ENCODE measurements around the gene ELMOD1. TPM values are rescaled to one million over a fixed set of nuclear protein-coding genes. Genes with fewer than 3 reads are reported as not detected.

The ELMOD1 gene
- total RNA-seq, 4 donors from 2014 or later = 0.66 to 2.7 TPM; not detected in 2

GRCh38 chr11:107653076-107653475, 62.1 kb downstream of the ELMOD1 start:
- WGBS, 2 donors (ENCODE audit: low coverage in 1 of 2) = 75 to 88% methylated on average over 1 of the region's 1 CpG
- H3K27ac ChIP-seq = no peak overlapping the region
- no peak for ATAC-seq
- no peak for TF ChIP-seq POLR2A (IDR thresholded peaks at IDR 0.05)
- no peak for TF ChIP-seq POLR2AphosphoS5 (IDR thresholded peaks at IDR 0.05)
- TF ChIP-seq EP300 (IDR thresholded peaks at IDR 0.05) = no peak
- no peak for TF ChIP-seq CTCF (IDR thresholded peaks at IDR 0.05)
- no peak overlapping the region for H3K4me3 ChIP-seq
- peaks cover 3% of the 10 kb centered on the region for H3K27me3 ChIP-seq
- no peaks in the 10 kb centered on the region for H3K9me3 ChIP-seq
- H3K4me1 ChIP-seq = no peaks in the 10 kb centered on the region
- no peaks in the 10 kb centered on the region for H3K36me3 ChIP-seq

GRCh38 chr11:107655602-107656001, 64.7 kb downstream of the ELMOD1 start:
- no peak for TF ChIP-seq CTCF (IDR thresholded peaks at IDR 0.05)
- TF ChIP-seq POLR2A (IDR thresholded peaks at IDR 0.05) = no peak
- peaks cover 3% of the 10 kb centered on the region for H3K27me3 ChIP-seq
- WGBS, 2 donors (ENCODE audit: low coverage in 1 of 2) = 62 to 64% methylated on average over 4 of the region's 4 CpGs
- H3K9me3 ChIP-seq = no peaks in the 10 kb centered on the region
- ATAC-seq = no peak
- no peak overlapping the region for H3K4me3 ChIP-seq
- no peaks in the 10 kb centered on the region for H3K4me1 ChIP-seq
- no peaks in the 10 kb centered on the region for H3K36me3 ChIP-seq
- H3K27ac ChIP-seq = no peak overlapping the region

DNA sequence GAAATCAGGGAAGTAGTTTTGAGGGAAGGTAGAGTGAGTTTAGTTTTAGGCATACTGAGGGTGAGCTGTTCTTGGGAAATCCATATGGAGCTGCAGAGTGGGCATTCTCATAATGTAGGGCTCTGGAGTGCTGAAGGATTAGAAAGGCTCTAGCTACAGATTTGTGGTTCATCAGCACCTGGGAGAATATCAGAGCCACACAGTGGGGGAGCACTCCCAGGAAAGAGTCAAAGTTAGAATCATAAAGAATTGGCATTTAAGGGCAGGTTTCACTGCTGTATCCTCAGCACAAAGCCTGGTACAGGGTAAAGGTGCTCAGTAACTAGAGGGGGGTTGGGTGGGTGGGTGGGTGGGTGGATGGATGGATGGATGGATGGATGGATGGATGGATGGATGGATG, 68.4 kb downstream of the ELMOD1 start:
- no peaks in the 10 kb centered on the region for H3K4me1 ChIP-seq
- TF ChIP-seq POLR2A (IDR thresholded peaks at IDR 0.05) (no peak), EP300 (IDR thresholded peaks at IDR 0.05) (no peak), CTCF (IDR thresholded peaks at IDR 0.05) (no peak), POLR2AphosphoS5 (IDR thresholded peaks at IDR 0.05) (no peak)
- H3K27ac ChIP-seq = no peak overlapping the region
- ATAC-seq = no peak
- no peaks in the 10 kb centered on the region for H3K27me3 ChIP-seq
- no peaks in the 10 kb centered on the region for H3K9me3 ChIP-seq
- no peaks in the 10 kb centered on the region for H3K36me3 ChIP-seq
- H3K4me3 ChIP-seq = no peak overlapping the region

GRCh38 chr11:107660066-107660465, 69.1 kb downstream of the ELMOD1 start:
- Histone ChIP-seq H3K9me3 (no peaks in the 10 kb centered on the region), H3K27me3 (no peaks in the 10 kb centered on the region), H3K4me1 (no peaks in the 10 kb centered on the region), H3K4me3 (no peak overlapping the region), H3K36me3 (no peaks in the 10 kb centered on the region), H3K27ac (no peak overlapping the region)
- WGBS, 2 donors (ENCODE audit: low coverage in 1 of 2) = 86 to 100% methylated on average over 1 to 3 of the region's 3 CpGs
- TF ChIP-seq EP300 (IDR thresholded peaks at IDR 0.05) (no peak), CTCF (IDR thresholded peaks at IDR 0.05) (no peak), POLR2A (IDR thresholded peaks at IDR 0.05) (no peak), POLR2AphosphoS5 (IDR thresholded peaks at IDR 0.05) (no peak)
- ATAC-seq = no peak

GRCh38 chr11:107661656-107662055, 70.7 kb downstream of the ELMOD1 start:
- no peak for ATAC-seq
- Histone ChIP-seq H3K9me3 (no peaks in the 10 kb centered on the region), H3K4me1 (no peaks in the 10 kb centered on the region), H3K4me3 (no peak overlapping the region), H3K27ac (no peak overlapping the region), H3K36me3 (no peaks in the 10 kb centered on the region), H3K27me3 (no peaks in the 10 kb centered on the region)
- TF ChIP-seq EP300 (IDR thresholded peaks at IDR 0.05) = no peak
- no peak for TF ChIP-seq POLR2AphosphoS5 (IDR thresholded peaks at IDR 0.05)
- TF ChIP-seq CTCF (IDR thresholded peaks at IDR 0.05) = no peak
- TF ChIP-seq POLR2A (IDR thresholded peaks at IDR 0.05) = no peak
- WGBS, 2 donors (ENCODE audit: low coverage in 1 of 2) = 70 to 88% methylated on average over 1 of the region's 1 CpG
